Stimulated activated CD8-positive, alpha-beta memory T cell treated with anti-CD3 and anti-CD28 coated beads, Interleukin-7, amount 100 ng/mL, for 48 hours (primary cell): ENCODE measurements around the gene PGC.

Experiments
- DNase-seq, 2 donors: peaks; one replicate each; pipeline ENCODE4 v3.0.0-alpha.2; 2020; ENCODE audit warnings: low read depth in 1 of 2; ENCODE audit errors: extremely low read depth in 1 of 2

The PGC gene

GRCh38 chr6:41702089-41702745 lies 45.0 kb downstream of the PGC start:
- DNase-seq, result no peak

DNA sequence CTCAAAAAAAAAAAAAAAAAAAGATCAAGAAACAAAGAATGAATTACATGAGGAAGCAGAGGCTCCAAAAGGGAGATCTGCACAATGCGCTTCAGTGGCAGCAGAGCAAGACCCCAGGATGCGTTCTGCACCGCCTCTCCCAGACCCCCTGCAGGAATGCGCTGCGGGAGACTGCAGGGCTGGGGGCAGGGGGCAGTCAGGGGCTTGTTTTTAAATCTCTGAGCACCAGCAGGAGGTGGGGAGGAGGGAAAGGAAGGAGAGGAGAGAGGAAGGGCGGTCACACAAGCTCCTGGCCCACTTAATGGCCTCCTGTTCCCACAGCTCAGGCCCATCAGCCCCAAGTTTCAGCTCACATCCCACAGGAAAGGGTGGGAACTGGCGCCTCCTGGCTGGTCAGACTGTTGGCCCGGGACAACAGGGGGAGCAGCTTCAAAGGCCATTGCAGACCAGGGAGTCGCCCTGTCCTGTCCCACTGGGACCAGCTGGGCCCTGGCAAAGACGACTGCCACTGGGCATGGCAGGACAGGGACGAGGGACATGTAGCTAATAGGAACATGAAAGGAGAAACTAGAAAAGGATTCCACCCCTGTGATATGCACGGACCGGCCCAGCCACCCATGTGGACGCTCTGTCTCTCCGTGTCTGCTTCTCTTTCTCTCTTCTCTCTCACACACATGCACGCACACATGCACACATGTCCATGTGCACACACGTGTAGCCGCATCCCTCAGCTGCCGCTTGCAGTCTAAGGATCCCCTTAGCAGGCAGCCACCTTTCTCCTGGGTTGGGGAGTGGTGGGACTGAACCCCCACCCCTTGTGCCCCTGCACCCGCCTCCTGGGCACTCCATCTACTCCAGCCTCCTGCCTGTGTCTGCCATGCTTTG lies 46.5 kb downstream of the PGC start:
- DNase-seq, result no peak

DNA sequence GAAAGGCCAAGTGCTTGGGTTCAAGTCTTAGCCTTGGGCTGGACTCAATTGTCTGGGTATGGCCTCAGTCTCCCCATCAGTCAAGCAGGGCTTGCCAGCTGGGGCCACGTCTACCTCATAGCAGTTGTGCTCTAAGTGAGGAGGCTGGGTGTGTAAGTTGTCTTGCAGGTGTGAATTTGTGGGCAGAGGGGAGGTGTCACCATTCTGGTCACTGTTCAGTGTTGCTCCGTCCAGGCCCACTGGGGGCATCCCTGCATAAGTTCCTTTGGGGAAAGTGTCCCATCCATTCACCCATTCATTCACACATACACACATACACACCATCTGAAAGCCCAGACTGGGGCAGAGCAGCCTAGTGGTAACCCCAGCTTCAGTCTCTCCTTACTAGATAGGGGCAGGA lies 48.1 kb downstream of the PGC start:
- DNase-seq, result no peak

DNA sequence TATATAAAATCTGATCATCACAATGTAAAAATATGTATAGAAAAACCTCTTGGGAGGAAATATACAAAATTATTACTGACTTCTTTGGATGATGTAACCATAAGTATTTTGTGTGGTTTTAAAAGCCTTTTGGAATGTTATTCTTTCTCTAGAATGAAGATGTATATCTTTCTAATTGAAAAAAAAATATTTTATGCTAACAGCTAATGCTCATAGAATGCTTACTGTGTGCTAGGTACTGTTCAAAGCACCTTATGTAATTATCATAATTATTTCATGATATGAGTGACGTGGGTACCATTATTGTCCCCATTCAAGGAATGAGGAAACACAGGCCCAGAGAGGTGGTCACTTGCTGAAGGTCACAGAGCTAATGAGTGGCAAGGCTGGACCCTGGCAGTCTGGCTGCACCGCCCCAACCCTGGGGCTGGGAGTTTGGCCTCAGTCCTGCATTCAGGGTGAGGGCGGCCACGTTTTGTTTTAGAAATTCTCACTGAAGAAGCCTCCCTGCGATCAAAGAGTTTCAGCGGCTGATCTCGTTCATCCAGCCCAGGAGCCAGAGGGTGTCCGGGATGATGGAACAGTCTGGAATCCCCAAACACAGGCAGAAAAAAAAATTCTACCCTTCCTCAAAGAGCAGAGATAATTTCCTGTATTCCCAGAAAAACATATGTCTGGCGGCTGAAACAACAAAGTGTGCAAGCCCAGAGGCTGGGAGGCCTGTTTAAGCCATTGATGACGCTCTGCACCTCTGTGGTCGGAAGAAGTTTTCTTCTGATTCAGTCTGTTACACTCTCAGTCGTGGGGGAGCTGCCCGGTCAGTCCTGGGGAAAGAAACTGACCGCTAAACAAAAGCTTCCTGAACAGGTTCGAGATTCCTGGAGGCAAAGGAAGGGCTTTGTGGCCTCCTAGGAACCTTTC lies 49.1 kb downstream of the PGC start:
- DNase-seq, result no peak

GRCh38 chr6:41696788-41697187 lies 50.4 kb downstream of the PGC start:
- no peak for DNase-seq

DNA sequence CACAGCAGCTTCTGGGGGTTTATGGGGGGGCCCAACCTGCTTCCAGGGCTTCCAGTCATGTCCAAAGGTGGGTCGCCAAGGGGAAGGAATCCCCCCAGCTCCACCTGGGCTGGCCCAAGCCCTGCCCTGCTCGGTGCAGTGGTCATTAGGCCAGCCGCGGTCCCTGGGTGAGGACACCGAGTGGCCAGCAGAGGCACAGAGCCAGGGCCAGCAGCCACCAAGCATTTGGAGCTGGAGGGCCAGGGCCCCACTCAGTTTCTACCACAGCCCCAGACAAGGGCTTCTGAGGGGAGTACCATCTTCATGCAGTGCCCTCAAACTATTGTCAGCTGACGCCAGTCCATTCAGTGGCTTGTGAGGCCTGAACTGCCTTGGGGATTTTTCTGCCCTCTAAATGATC lies 51.4 kb downstream of the PGC start:
- DNase-seq, result no peak

DNA sequence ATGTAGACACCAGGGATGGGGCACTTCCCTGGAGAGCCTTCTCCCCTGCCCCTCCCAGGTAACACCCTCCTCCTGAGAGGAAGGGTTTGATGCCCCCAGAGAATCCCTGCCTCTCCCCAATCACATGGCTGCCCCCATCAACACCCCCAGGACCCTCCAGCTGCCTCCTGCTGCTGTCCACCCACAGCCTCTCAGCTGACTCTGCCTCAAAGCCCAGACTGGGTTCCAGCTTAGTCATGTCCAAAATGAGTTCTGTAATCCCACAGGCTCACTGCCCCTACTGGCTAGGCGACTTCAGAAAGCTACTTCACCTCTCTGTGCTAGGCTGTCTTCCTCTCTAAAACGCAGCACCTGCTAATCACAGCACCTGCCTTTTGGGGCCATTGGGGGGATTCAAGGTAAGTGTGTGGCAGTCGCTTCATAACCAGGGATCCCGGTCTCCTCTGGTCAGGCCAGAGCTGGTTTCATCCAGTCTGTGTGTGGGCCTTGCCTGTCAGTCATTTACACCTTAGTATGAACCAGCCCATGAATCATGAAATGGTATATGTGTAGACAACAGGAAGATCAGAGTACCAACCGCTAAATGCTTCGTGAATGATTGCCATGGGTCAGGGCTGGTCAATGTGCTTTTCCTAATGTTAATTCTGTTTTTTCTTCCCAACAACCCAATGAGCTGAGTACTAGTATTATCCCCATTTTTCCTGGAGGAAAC lies 52.2 kb downstream of the PGC start:
- no peak for DNase-seq

DNA sequence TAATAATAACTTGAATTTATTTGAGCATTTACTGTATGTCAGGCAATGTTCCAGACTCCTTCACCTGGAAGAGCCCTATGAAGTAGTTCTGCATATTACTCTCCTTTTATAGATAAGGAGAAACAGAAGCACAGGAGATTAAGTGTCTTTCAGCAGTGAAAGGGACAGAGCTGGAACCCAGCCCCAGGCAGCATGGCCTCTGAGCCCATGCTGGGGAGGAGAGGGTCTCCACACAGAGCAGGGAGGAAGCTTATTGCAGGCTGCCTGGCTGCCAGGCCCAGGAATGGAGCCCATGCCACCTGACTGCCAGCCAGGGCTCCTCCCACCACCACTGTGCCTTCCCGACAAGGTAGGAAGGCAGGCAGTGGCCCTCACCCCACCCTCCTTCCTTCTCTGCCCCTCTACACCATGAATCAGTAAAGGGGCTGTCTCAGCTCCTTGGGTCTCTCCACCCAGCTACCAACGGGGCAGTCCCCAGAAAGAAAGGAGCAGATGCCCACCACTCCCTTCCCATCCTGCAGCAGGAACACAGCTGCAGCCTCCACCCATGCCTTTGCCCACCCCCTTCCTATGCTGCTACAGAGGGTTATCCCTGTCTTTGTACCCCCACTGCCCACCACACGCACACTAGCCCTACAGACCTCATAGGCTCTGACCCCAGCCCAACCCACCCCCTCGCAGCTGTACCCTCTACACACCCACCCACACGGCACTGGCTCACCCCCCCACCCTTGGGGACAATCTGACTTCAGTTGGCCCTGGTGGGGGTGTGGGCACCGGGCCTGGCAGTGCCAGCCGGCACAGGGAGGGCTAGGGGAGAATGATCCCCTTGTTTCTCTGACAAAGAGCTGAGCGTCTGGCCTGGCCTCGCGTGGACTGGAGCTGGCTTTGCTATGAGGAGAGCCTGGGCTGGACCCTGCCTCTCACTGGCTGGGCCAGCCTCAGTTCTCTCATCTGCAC lies 53.6 kb downstream of the PGC start:
- DNase-seq, result no peak

GRCh38 chr6:41692730-41693129 lies 54.5 kb downstream of the PGC start:
- DNase-seq, result no peak

DNA sequence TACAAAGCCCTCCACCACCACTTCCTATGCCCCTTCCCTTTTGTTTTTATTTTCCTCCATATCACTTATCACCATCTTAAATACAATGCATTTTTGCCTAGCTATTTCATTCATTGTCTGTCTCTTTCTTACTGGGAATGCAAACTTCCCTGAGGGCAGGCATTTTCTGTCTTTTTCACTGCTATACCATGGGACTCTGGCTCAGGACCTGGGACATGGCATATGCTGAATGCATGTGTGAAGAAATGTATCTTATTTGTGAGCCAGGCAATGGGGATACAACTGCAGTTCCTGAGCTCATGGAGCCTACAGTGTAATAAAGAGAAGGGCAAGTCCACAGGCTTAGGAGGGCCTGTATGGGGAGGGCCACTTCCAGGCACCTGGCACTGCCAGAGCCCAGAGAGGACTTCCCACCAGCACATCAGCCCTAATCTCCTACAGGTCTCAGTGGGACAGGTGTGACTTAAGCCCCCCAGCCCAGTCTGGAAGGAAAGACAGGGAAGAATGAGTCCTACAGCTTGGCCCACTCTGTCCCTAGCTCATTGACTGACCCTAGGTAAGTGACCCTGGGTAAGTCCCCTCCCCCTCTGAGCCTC lies 55.0 kb downstream of the PGC start:
- no peak for DNase-seq

GRCh38 chr6:41691426-41692079 lies 55.6 kb downstream of the PGC start:
- DNase-seq, result no peak

DNA sequence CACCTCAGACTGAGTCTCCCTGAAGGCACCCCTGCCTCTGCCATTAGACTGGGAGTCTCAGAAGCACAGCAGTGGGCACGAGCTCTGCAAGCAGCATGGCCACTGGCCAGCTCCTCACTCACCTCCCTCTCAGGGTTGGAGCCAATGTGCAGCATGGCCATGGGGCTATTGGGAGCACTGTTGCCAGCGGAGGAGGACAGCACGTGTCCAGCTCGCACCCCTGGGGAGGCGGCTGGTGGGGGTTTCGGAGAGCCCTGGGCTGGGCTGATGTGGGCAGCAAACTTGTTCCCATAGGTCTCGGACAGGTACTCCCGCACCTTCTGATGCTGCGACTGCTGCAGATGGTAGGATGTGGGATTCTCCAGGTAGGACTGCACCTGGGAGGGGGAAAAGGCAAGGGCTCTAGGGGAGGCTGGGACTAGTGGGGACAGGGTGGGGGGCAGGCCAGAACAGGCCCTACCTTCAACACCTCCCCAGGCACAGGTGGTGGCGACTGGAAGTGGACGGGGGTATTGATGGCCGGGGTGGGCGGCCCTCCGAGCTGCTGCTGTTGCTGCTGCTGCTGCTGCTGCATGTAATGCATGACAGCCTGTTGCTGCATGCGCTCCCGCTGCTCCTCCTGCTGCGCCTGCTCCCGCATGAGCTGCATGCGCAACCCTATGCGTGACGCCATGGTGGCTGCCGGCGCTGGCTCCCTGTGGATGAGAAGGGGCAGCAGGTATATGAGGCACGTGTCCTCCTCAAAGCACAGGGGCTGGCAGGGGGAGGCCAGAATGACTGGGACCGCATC lies 56.5 kb downstream of the PGC start:
- no peak for DNase-seq

DNA sequence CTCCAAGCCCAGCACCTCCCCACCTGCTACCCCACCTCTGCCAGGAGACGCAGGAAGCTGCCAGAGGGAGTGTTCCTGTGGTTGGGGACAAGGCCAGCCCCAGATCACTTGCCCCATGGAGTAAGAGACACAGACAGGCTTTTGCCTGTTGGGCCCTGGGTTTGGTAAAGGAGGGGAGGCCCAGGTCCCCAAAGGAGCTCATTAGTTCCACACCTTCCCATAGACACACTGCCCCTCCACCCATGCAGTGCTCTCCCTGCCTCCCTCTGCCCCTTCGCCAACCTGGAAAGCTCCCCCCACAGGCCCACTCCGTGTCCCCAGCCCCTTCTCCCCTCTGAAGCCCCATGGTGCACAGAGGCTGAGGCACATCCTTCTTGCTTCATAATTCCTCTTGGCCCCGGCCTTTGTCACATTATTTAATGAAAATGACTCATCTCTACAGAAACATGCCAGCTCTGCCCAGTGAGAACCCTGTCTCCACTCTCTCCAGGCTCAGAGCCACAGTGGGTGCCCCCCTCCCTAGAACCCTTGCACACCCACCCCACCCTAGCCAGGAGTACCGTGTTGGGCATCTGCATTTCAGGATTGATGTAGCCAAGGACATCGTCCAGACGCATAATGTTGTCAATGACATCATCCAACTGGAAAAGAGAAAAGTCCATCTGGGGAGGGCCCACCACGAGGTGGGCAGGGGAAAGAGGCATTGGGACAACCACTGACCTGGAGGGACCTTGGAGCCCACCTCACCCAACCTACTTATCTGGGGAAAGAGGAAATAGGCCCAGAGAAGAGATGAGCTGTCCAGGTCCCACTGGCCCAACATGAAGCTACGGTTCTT lies 57.8 kb downstream of the PGC start:
- no peak for DNase-seq

- DNase-seq, result no peak
Observed at GRCh38 chr6:41688256-41688965, 58.8 kb downstream of the PGC start.

GRCh38 chr6:41687501-41688175 lies 59.6 kb downstream of the PGC start:
- no peak for DNase-seq
